TTC549 (cell line): ENCODE data around the gene PAIP1.
A peak's percentile ranks its signal among the peaks of the same experiment; 100 is the strongest.
"Not testable (repeated sequence)": the region's sequence is repeated elsewhere in the genome, so short reads cannot be mapped to it uniquely, and the experiment has no call there.

Experiments
- FAIRE-seq: peaks from 2 replicates; lab custom pipeline; 2012; peaks lifted over from hg19 to GRCh38; lab: Jason Lieb, UNC

The PAIP1 gene

GRCh38 chr5:43515678-43516048, 41.2 kb downstream of the PAIP1 start:
- FAIRE-seq = no peak

GRCh38 chr5:43514816-43515677, 41.8 kb downstream of the PAIP1 start, which contains the start of gene C5orf34:
Gene C5orf34, minus strand, starts transcription at chr5:43515148. Its CDS starts 5,809 bp downstream, at chr5:43509339.
- FAIRE-seq = peak; percentile 54

- no peak for FAIRE-seq
Observed at GRCh38 chr5:43514471-43514815, 42.4 kb downstream of the PAIP1 start.

GRCh38 chr5:43514025-43514424, 42.9 kb downstream of the PAIP1 start:
- no peak for FAIRE-seq

- FAIRE-seq = not testable (repeated sequence)
Observed at GRCh38 chr5:43511062-43511461, 45.8 kb downstream of the PAIP1 start.

GRCh38 chr5:43498581-43498980, 58.3 kb downstream of the PAIP1 start:
- FAIRE-seq = no peak

- no peak for FAIRE-seq
Observed at GRCh38 chr5:43497311-43498104, 59.4 kb downstream of the PAIP1 start.

- no peak for FAIRE-seq
Observed at GRCh38 chr5:43491326-43491725, 65.6 kb downstream of the PAIP1 start.

- no peak for FAIRE-seq
Observed at GRCh38 chr5:43486353-43486752, 70.5 kb downstream of the PAIP1 start.

GRCh38 chr5:43485406-43485805, 71.5 kb downstream of the PAIP1 start:
- FAIRE-seq = no peak

GRCh38 chr5:43484106-43484849, 72.6 kb downstream of the PAIP1 start:
- no peak for FAIRE-seq

- peak; percentile 25 for FAIRE-seq
Observed at GRCh38 chr5:43483298-43484105, 73.4 kb downstream of the PAIP1 start, which contains the start of gene TMEM267. Gene TMEM267, minus strand, starts transcription at chr5:43483865. Its CDS starts 29,896 bp downstream, at chr5:43453969.

GRCh38 chr5:43482490-43483297, 74.2 kb downstream of the PAIP1 start:
- FAIRE-seq = no peak
